DMS 273 treated with DMSO at 0.1 percent for 48 hours (cell line): Measurements from ENCODE around the gene SRP72.
"Not testable (repeated sequence)": the region's sequence is repeated elsewhere in the genome, so short reads cannot be mapped to it uniquely, and the experiment has no call there.

Source experiments
- DNase-seq: peaks from one replicate; lab custom pipeline; 2025; lab: John Stamatoyannopoulos, UW

The SRP72 gene

GRCh38 chr4:56467284-56468096, at the start of gene SRP72:
SRP72 (plus strand) TSS chr4:56467617; CDS start chr4:56467636, 19 bp downstream.
- DNase-seq: peak; percentile 37

GRCh38 chr4:56424176-56424575, 43.2 kb upstream of the SRP72 start:
- DNase-seq: no peak

- peak; percentile 0 for DNase-seq
Measured at GRCh38 chr4:56424697-56425514, 42.5 kb upstream of the SRP72 start.

GRCh38 chr4:56425518-56425917, 41.9 kb upstream of the SRP72 start:
- no peak for DNase-seq

- DNase-seq: no peak
Measured at GRCh38 chr4:56426273-56426672, 41.1 kb upstream of the SRP72 start.

GRCh38 chr4:56427179-56427578, 40.2 kb upstream of the SRP72 start:
- DNase-seq: no peak

GRCh38 chr4:56430203-56430602, 37.2 kb upstream of the SRP72 start:
- DNase-seq: no peak

GRCh38 chr4:56433280-56433679, 34.1 kb upstream of the SRP72 start:
- DNase-seq: no peak

- peak; percentile 30 for DNase-seq
Measured at GRCh38 chr4:56434599-56435139, 32.7 kb upstream of the SRP72 start.

GRCh38 chr4:56435140-56435926, 32.1 kb upstream of the SRP72 start, which contains the start of gene PPAT:
PPAT (minus strand) TSS chr4:56435615; CDS start chr4:56435477, 138 bp downstream.
- peak; percentile 86 for DNase-seq

- DNase-seq: no peak
Measured at GRCh38 chr4:56438766-56439165, 28.7 kb upstream of the SRP72 start.

GRCh38 chr4:56440983-56441382, 26.4 kb upstream of the SRP72 start:
- no peak for DNase-seq

GRCh38 chr4:56444719-56445118, 22.7 kb upstream of the SRP72 start:
- DNase-seq: no peak

- no peak for DNase-seq
Measured at GRCh38 chr4:56445699-56446098, 21.7 kb upstream of the SRP72 start.

GRCh38 chr4:56448301-56448700, 19.1 kb upstream of the SRP72 start:
- no peak for DNase-seq

GRCh38 chr4:56449475-56449874, 17.9 kb upstream of the SRP72 start:
- not testable (repeated sequence) for DNase-seq

- no peak for DNase-seq
Measured at GRCh38 chr4:56450342-56450741, 17.1 kb upstream of the SRP72 start.

- DNase-seq: no peak
Measured at GRCh38 chr4:56460085-56460484, 7.3 kb upstream of the SRP72 start.

- DNase-seq: no peak
Measured at GRCh38 chr4:56462157-56462556, 5.3 kb upstream of the SRP72 start.

GRCh38 chr4:56463711-56464110, 3.7 kb upstream of the SRP72 start:
- DNase-seq: no peak

- no peak for DNase-seq
Measured at GRCh38 chr4:56464581-56464980, 2.8 kb upstream of the SRP72 start.
